Measurements from ENCODE around the gene PIK3R3.
"Not testable (repeated sequence)": the region's sequence is repeated elsewhere in the genome, so short reads cannot be mapped to it uniquely, and the experiment has no call there.

Gene PIK3R3

GRCh38 chr1:46057781-46058180 is 74.6 kb downstream of the PIK3R3 start:
- no peak for DNase-seq (ENCODE audit: low read depth)
- Histone ChIP-seq H3K27me3 (replicated peaks; ENCODE audit: control insufficient read depth, insufficient read depth, low read length) (no peaks in the 10 kb centered on the region), H3K36me3 (ENCODE audit: control insufficient read depth, insufficient read depth, low read length, severe bottlenecking) (peaks cover 24% of the 10 kb centered on the region), H3K4me1 (ENCODE audit: control insufficient read depth, insufficient read depth, low read length) (no peaks in the 10 kb centered on the region), H3K9ac (ENCODE audit: low read length) (no peak overlapping the region), H3K9me3 (ENCODE audit: control insufficient read depth, low read length) (no peaks in the 10 kb centered on the region), H3K4me3 (ENCODE audit: low read length) (no peak overlapping the region)

GRCh38 chr1:46057215-46057614 is 75.2 kb downstream of the PIK3R3 start:
- H3K36me3 ChIP-seq (ENCODE audit: control insufficient read depth, insufficient read depth, low read length, severe bottlenecking), result peaks cover 24% of the 10 kb centered on the region
- H3K4me3 ChIP-seq (ENCODE audit: low read length); H3K4me1 ChIP-seq (ENCODE audit: control insufficient read depth, insufficient read depth, low read length): not testable (repeated sequence)

DNA sequence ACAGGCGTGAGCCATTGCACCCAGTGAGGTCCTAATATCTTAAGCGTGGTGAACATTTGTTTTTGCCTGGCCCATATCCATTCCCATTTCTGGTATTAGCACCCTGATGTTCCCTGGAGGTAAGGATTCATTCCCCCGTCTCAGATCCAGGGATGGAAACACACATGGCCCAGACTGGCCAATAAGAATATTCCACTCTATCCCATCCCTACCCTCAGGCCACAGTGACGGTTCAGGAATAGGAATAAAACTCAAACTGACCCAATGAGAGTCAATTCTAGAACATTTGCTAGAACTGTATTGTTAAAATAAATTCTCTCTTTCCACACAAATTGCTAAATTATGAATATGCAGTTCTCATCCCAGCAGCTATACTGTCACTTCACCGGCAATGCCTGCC is 76.1 kb downstream of the PIK3R3 start:
- Histone ChIP-seq H3K4me3 (ENCODE audit: low read length) (no peak overlapping the region), H3K9me3 (ENCODE audit: control insufficient read depth, low read length) (no peaks in the 10 kb centered on the region), H3K9ac (ENCODE audit: low read length) (no peak overlapping the region), H3K36me3 (ENCODE audit: control insufficient read depth, insufficient read depth, low read length, severe bottlenecking) (peaks cover 19% of the 10 kb centered on the region), H3K4me1 (ENCODE audit: control insufficient read depth, insufficient read depth, low read length) (no peaks in the 10 kb centered on the region), H3K27me3 (replicated peaks; ENCODE audit: control insufficient read depth, insufficient read depth, low read length) (no peaks in the 10 kb centered on the region)
- no peak for DNase-seq (ENCODE audit: low read depth)

More at GRCh38 chr1:46057215-46057614, 75.2 kb downstream of the PIK3R3 start:
- not testable (repeated sequence) for H3K9me3 ChIP-seq (ENCODE audit: control insufficient read depth, low read length); H3K27me3 ChIP-seq (replicated peaks; ENCODE audit: control insufficient read depth, insufficient read depth, low read length); DNase-seq (ENCODE audit: low read depth); H3K9ac ChIP-seq (ENCODE audit: low read length)

DNA sequence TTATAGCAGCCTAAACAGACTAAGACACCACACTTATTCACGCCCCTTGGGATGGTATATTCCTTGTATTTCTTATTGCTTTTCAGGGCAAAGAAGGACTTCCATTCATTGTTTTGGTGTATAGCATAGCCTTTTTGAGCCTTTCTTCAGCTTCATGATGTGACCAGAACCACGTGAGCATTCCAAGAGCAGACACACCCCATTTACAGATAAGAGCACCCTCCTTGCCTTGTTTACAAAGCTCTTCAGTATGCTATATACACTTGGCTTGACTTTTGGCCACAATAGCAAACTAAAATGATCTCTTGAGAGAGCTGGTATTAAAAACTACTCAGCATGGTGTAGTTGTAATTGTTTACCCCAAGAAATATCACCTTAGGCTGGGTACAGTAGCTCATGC is 78.7 kb downstream of the PIK3R3 start:
- H3K4me1 ChIP-seq (ENCODE audit: control insufficient read depth, insufficient read depth, low read length), result no peaks in the 10 kb centered on the region

GRCh38 chr1:46044116-46044515 is 88.3 kb downstream of the PIK3R3 start:
- H3K27me3 ChIP-seq (replicated peaks; ENCODE audit: control insufficient read depth, insufficient read depth, low read length), result no peaks in the 10 kb centered on the region
- no peak overlapping the region for H3K4me3 ChIP-seq (ENCODE audit: low read length)
- peaks cover 5% of the 10 kb centered on the region for H3K36me3 ChIP-seq (ENCODE audit: control insufficient read depth, insufficient read depth, low read length, severe bottlenecking)
- no peak for DNase-seq (ENCODE audit: low read depth)
- H3K9me3 ChIP-seq (ENCODE audit: control insufficient read depth, low read length), result no peaks in the 10 kb centered on the region
- no peaks in the 10 kb centered on the region for H3K4me1 ChIP-seq (ENCODE audit: control insufficient read depth, insufficient read depth, low read length)
- no peak overlapping the region for H3K9ac ChIP-seq (ENCODE audit: low read length)

More for the DNA sequence above, 78.7 kb downstream of the PIK3R3 start:
- Histone ChIP-seq H3K27me3 (replicated peaks; ENCODE audit: control insufficient read depth, insufficient read depth, low read length) (no peaks in the 10 kb centered on the region), H3K36me3 (ENCODE audit: control insufficient read depth, insufficient read depth, low read length, severe bottlenecking) (peaks cover 6% of the 10 kb centered on the region), H3K4me3 (ENCODE audit: low read length) (no peak overlapping the region), H3K9me3 (ENCODE audit: control insufficient read depth, low read length) (no peaks in the 10 kb centered on the region), H3K9ac (ENCODE audit: low read length) (no peak overlapping the region)
- DNase-seq (ENCODE audit: low read depth), result no peak

DNA sequence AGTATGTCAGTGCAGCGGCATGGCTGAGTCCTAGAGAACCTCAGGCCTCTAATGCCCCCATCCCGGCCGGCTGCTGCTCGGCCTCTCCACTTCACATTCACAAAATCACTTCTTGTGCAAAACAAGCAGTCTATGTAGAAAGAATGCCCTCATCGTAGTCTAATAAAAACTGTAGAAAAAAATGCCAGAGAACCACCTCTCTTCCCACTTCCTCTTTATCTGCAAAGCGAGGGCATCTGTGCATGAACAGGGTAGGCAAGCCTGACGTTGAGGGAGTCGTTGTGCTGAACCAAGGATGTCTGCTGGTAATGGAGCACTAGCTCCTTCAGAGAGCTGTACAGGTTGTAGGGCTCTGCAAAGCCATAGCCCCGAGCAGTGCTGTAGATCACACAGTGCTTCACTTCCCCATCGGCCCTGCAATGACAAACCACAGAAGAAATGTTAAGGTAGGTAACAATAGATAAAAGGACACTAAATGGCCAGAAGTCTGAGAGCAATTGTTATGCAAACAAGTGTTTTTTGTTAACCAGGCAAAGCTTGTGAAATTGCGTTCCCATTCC is 88.9 kb downstream of the PIK3R3 start:
- Histone ChIP-seq H3K9me3 (ENCODE audit: control insufficient read depth, low read length) (no peaks in the 10 kb centered on the region), H3K4me3 (ENCODE audit: low read length) (no peak overlapping the region), H3K4me1 (ENCODE audit: control insufficient read depth, insufficient read depth, low read length) (no peaks in the 10 kb centered on the region), H3K9ac (ENCODE audit: low read length) (no peak overlapping the region), H3K27me3 (replicated peaks; ENCODE audit: control insufficient read depth, insufficient read depth, low read length) (no peaks in the 10 kb centered on the region), H3K36me3 (ENCODE audit: control insufficient read depth, insufficient read depth, low read length, severe bottlenecking) (peaks cover 5% of the 10 kb centered on the region)
- DNase-seq (ENCODE audit: low read depth), result no peak

GRCh38 chr1:46041974-46042373 is 90.5 kb downstream of the PIK3R3 start:
- Histone ChIP-seq H3K4me3 (ENCODE audit: low read length) (no peak overlapping the region), H3K27me3 (replicated peaks; ENCODE audit: control insufficient read depth, insufficient read depth, low read length) (no peaks in the 10 kb centered on the region), H3K36me3 (ENCODE audit: control insufficient read depth, insufficient read depth, low read length, severe bottlenecking) (peaks cover 5% of the 10 kb centered on the region), H3K9me3 (ENCODE audit: control insufficient read depth, low read length) (no peaks in the 10 kb centered on the region), H3K9ac (ENCODE audit: low read length) (no peak overlapping the region), H3K4me1 (ENCODE audit: control insufficient read depth, insufficient read depth, low read length) (no peaks in the 10 kb centered on the region)
- DNase-seq (ENCODE audit: low read depth), result peak; percentile 31

- no peaks in the 10 kb centered on the region for H3K4me1 ChIP-seq (ENCODE audit: control insufficient read depth, insufficient read depth, low read length)
- H3K9me3 ChIP-seq (ENCODE audit: control insufficient read depth, low read length), result no peaks in the 10 kb centered on the region
- peaks cover 5% of the 10 kb centered on the region for H3K36me3 ChIP-seq (ENCODE audit: control insufficient read depth, insufficient read depth, low read length, severe bottlenecking)
- H3K4me3 ChIP-seq (ENCODE audit: low read length), result no peak overlapping the region
- H3K9ac ChIP-seq (ENCODE audit: low read length), result no peak overlapping the region
- no peaks in the 10 kb centered on the region for H3K27me3 ChIP-seq (replicated peaks; ENCODE audit: control insufficient read depth, insufficient read depth, low read length)
- no peak for DNase-seq (ENCODE audit: low read depth)
Observed at GRCh38 chr1:46041551-46041950, 90.9 kb downstream of the PIK3R3 start.

GRCh38 chr1:46039571-46040052 is 92.8 kb downstream of the PIK3R3 start:
- no peaks in the 10 kb centered on the region for H3K36me3 ChIP-seq (ENCODE audit: control insufficient read depth, insufficient read depth, low read length, severe bottlenecking)
- H3K9me3 ChIP-seq (ENCODE audit: control insufficient read depth, low read length), result no peaks in the 10 kb centered on the region
- H3K9ac ChIP-seq (ENCODE audit: low read length), result no peak overlapping the region
- no peak overlapping the region for H3K4me3 ChIP-seq (ENCODE audit: low read length)
- H3K4me1 ChIP-seq (ENCODE audit: control insufficient read depth, insufficient read depth, low read length), result no peaks in the 10 kb centered on the region
- H3K27me3 ChIP-seq (replicated peaks; ENCODE audit: control insufficient read depth, insufficient read depth, low read length), result no peaks in the 10 kb centered on the region
- peak; percentile 46 for DNase-seq (ENCODE audit: low read depth)

DNA sequence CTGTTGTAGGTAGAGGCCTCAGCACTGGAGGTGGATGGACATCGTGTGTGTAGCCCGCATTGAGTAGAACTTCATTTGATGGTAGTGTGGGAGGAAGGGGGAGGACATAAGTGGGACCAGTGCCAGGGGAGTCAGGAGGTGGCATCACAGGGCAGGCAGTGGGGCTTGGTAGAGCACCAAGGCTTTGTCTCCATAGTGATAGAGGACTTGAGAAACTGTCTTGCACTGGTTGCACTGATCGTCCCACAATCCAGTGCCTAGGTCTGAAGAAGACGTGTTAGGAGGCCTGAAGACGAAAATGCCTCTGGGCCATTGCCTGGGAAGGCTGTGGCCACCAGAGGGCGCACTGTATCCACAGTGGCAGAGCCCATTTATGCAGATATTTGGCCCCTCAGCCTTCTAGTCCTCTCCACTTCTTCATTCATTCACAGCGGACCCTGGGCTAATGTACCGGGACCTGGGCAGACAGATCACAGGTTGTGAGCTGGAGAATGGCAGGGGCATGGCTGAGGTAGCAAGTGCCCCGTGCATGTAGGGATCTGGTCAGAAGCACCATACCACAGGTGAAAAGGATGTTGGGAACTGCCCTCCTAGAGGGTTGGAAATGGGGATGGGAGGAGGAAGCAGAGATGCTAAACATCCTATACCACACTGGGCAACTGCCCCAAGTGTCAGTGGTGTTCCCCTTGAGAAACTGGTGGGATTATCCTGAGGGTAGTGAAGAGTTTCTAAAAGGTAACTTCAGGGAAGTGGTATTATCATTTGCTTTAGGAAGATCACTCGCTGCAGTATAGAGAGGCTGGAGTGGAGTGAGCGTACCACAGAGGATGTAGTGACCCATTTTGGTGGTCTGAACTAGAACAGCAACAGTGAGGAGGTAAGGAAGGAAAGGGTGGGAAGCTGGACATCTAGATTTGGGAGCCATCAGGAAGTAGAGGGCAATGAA is 95.3 kb downstream of the PIK3R3 start:
- Histone ChIP-seq H3K9ac (ENCODE audit: low read length) (no peak overlapping the region), H3K4me3 (ENCODE audit: low read length) (no peak overlapping the region), H3K27me3 (replicated peaks; ENCODE audit: control insufficient read depth, insufficient read depth, low read length) (no peaks in the 10 kb centered on the region), H3K9me3 (ENCODE audit: control insufficient read depth, low read length) (no peaks in the 10 kb centered on the region), H3K4me1 (ENCODE audit: control insufficient read depth, insufficient read depth, low read length) (no peaks in the 10 kb centered on the region), H3K36me3 (ENCODE audit: control insufficient read depth, insufficient read depth, low read length, severe bottlenecking) (peaks cover 2% of the 10 kb centered on the region)
- peak; percentile 94 for DNase-seq (ENCODE audit: low read depth)

GRCh38 chr1:46034601-46035516 is 97.6 kb downstream of the PIK3R3 start:
- H3K9me3 ChIP-seq (ENCODE audit: control insufficient read depth, low read length), result no peaks in the 10 kb centered on the region
- H3K36me3 ChIP-seq (ENCODE audit: control insufficient read depth, insufficient read depth, low read length, severe bottlenecking), result peaks cover 22% of the 10 kb centered on the region
- no peaks in the 10 kb centered on the region for H3K4me1 ChIP-seq (ENCODE audit: control insufficient read depth, insufficient read depth, low read length)
- no peak for DNase-seq (ENCODE audit: low read depth)
- no peak overlapping the region for H3K9ac ChIP-seq (ENCODE audit: low read length)
- no peak overlapping the region for H3K4me3 ChIP-seq (ENCODE audit: low read length)
- no peaks in the 10 kb centered on the region for H3K27me3 ChIP-seq (replicated peaks; ENCODE audit: control insufficient read depth, insufficient read depth, low read length)

Data from adipocyte (in vitro differentiated cells).